ENCODE data around the gene OVCH2. TPM values are rescaled to one million over a fixed set of nuclear protein-coding genes. Genes with fewer than 3 reads are reported as not detected.

Gene OVCH2
- total RNA-seq, 1 donor from 2014 or later, result under 0.01 TPM

DNA sequence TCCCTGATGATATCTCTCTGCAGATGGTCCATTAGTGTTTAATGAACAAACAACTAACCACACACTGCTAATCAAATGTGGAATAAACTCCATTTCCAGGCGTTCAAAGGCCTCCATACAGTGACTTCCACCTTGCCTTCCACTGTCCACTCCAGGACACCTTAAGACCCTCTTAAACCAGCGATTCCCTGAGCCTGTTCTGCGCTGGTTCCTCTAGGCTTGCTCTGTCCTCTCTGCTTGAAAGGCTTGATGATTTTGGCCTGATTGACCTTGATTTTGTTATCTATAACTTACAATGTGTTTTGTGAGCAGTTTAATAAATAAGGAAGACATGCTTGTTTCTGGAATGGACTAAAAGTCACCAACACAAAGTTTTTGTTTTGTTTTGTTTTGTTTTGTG lies 12.0 kb downstream of the OVCH2 start:
- no peaks in the 10 kb centered on the region for H3K36me3 ChIP-seq (ENCODE audit: control insufficient read depth, insufficient read depth, low read length)
- no peak for TF ChIP-seq CTCF (IDR thresholded peaks at IDR 0.05; ENCODE audit: insufficient read depth, low read length, severe bottlenecking)
- no peak for DNase-seq (ENCODE audit: low read depth)
- FAIRE-seq, result no peak
- no peak overlapping the region for H3K4me3 ChIP-seq (ENCODE audit: low read depth, low read length)
- H3K27me3 ChIP-seq (ENCODE audit: control insufficient read depth, insufficient read depth, low read length), result no peaks in the 10 kb centered on the region

DNA sequence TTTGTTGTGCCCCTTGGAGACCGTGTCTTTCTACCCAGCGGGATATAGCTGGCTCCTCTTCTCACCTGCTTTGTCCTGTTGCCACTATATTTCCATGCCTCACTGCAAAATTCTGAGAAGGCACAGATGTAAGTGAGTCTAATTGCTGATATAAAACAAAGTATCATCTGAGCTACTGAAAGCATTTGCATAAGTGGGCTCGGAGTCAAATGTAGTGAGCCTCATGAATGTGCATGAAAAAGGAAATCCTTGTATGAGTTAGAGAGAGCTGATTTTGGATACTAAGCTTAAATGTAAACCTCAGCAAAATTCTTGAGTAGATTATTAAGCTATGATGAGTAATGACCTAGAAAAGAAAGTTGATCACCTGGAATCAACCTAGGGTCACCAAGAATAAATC lies 13.9 kb downstream of the OVCH2 start:
- DNase-seq (ENCODE audit: low read depth), result peak; percentile 10
- no peak for FAIRE-seq
- H3K36me3 ChIP-seq (ENCODE audit: control insufficient read depth, insufficient read depth, low read length), result no peaks in the 10 kb centered on the region
- H3K4me3 ChIP-seq (ENCODE audit: low read depth, low read length), result no peak overlapping the region
- no peaks in the 10 kb centered on the region for H3K27me3 ChIP-seq (ENCODE audit: control insufficient read depth, insufficient read depth, low read length)
- TF ChIP-seq CTCF (IDR thresholded peaks at IDR 0.05; ENCODE audit: insufficient read depth, low read length, severe bottlenecking), result no peak

GRCh38 chr11:7691759-7692350 lies 14.4 kb downstream of the OVCH2 start:
- FAIRE-seq (no peak), DNase-seq (ENCODE audit: low read depth) (peak; percentile 29)
- H3K27me3 ChIP-seq (ENCODE audit: control insufficient read depth, insufficient read depth, low read length), result no peaks in the 10 kb centered on the region
- no peak for TF ChIP-seq CTCF (IDR thresholded peaks at IDR 0.05; ENCODE audit: insufficient read depth, low read length, severe bottlenecking)
- H3K4me3 ChIP-seq (ENCODE audit: low read depth, low read length), result no peak overlapping the region
- H3K36me3 ChIP-seq (ENCODE audit: control insufficient read depth, insufficient read depth, low read length), result no peaks in the 10 kb centered on the region

GRCh38 chr11:7690648-7691047 lies 15.6 kb downstream of the OVCH2 start:
- DNase-seq (ENCODE audit: low read depth), result peak; percentile 54
- TF ChIP-seq CTCF (IDR thresholded peaks at IDR 0.05; ENCODE audit: insufficient read depth, low read length, severe bottlenecking), result no peak
- FAIRE-seq, result no peak
- Histone ChIP-seq H3K4me3 (ENCODE audit: low read depth, low read length) (no peak overlapping the region), H3K36me3 (ENCODE audit: control insufficient read depth, insufficient read depth, low read length) (no peaks in the 10 kb centered on the region), H3K27me3 (ENCODE audit: control insufficient read depth, insufficient read depth, low read length) (no peaks in the 10 kb centered on the region)

DNA sequence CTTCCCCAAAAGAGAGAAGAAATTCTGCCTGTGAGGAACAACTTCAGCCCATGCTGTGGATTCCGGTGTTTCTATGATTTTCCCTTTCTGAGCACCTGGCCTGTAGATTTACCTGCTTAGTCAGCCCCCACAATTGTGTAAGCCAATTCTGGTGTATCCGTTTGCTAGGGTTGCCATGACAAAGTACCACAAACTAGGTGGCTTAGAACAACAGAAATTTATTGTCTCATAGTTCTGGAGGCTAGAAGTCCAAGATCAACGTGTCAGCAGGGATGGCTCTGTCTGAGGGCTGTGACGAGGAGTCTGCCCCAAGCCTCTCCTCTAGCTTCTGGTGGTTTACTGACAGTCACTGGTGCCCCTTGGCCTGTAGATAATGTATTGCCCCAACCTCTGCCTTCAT lies 17.0 kb downstream of the OVCH2 start:
- TF ChIP-seq CTCF (IDR thresholded peaks at IDR 0.05; ENCODE audit: insufficient read depth, low read length, severe bottlenecking), result no peak
- DNase-seq (ENCODE audit: low read depth) (no peak), FAIRE-seq (peak; percentile 66)
- no peak overlapping the region for H3K4me3 ChIP-seq (ENCODE audit: low read depth, low read length)
- no peaks in the 10 kb centered on the region for H3K36me3 ChIP-seq (ENCODE audit: control insufficient read depth, insufficient read depth, low read length)
- H3K27me3 ChIP-seq (ENCODE audit: control insufficient read depth, insufficient read depth, low read length), result peaks cover 4% of the 10 kb centered on the region

DNA sequence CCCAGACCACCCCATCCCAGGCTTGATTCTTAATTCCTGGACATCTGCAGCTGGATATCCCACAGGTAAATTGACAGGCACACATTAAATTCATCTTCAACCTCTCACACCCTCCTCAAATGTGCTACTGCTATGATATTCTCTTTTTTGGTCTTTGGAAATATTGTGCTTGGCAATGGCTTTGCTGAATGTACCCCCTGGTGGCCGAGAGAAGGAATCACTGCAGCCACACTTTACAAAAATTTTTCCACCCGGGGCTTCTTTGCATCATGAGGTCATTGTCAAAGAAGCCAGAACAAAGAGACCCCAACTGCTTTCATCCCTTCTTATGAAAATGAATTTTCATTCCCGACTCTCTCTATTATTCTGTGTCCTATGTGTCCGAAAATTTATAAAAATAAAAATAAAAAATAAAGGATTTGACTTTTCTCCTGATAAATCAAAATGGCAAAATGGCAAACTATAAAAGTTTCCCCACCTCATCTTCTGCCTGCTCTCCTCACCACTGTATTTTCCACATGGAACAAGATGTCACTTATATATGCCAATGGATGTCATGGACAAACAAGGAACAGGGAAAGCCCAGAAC lies 17.9 kb downstream of the OVCH2 start:
- DNase-seq (ENCODE audit: low read depth), result peak; percentile 27
- no peaks in the 10 kb centered on the region for H3K36me3 ChIP-seq (ENCODE audit: control insufficient read depth, insufficient read depth, low read length)
- peak; percentile 80 for TF ChIP-seq CTCF (IDR thresholded peaks at IDR 0.05; ENCODE audit: insufficient read depth, low read length, severe bottlenecking)
- peaks cover 4% of the 10 kb centered on the region for H3K27me3 ChIP-seq (ENCODE audit: control insufficient read depth, insufficient read depth, low read length)
- no peak for FAIRE-seq
- no peak overlapping the region for H3K4me3 ChIP-seq (ENCODE audit: low read depth, low read length)
